Muscle layer of colon (tissue), 2 donors: ENCODE measurements around the gene CLOCK.

Experiments
- H3K27ac ChIP-seq: one replicate; pipeline ENCODE4 v1.7.0; 2013; ENCODE audit warnings: low read depth, mild to moderate bottlenecking, low read length, moderate library complexity
- H3K27me3 ChIP-seq, 2 donors: one replicate each; pipeline ENCODE4 v1.7.0; 2013; ENCODE audit warnings: low read length in 2 of 2, mild to moderate bottlenecking in 2 of 2; ENCODE audit not compliant: insufficient read depth in 2 of 2, control insufficient read depth in 1 of 2
- H3K36me3 ChIP-seq: one replicate; pipeline ENCODE4 v1.7.0; 2013; ENCODE audit warnings: mild to moderate bottlenecking, low read length; ENCODE audit not compliant: insufficient read depth
- H3K4me1 ChIP-seq: one replicate; pipeline ENCODE4 v1.7.0; 2013; ENCODE audit warnings: mild to moderate bottlenecking, low read length; ENCODE audit not compliant: insufficient read depth
- H3K4me3 ChIP-seq, 2 donors: one replicate each; pipeline ENCODE4 v1.7.0; 2013; ENCODE audit warnings: low read length in 2 of 2, low read depth in 1 of 2, mild to moderate bottlenecking in 1 of 2, moderate library complexity in 1 of 2
- H3K9ac ChIP-seq: one replicate; pipeline ENCODE4 v1.7.0; 2013; ENCODE audit warnings: low read length
- H3K9me3 ChIP-seq: one replicate; pipeline ENCODE4 v1.7.0; 2013; ENCODE audit warnings: mild to moderate bottlenecking, low read length
- donor health status: abdominal sarcoma.
- donor health status: Adenocarcinoma of cecum.

The CLOCK gene

DNA sequence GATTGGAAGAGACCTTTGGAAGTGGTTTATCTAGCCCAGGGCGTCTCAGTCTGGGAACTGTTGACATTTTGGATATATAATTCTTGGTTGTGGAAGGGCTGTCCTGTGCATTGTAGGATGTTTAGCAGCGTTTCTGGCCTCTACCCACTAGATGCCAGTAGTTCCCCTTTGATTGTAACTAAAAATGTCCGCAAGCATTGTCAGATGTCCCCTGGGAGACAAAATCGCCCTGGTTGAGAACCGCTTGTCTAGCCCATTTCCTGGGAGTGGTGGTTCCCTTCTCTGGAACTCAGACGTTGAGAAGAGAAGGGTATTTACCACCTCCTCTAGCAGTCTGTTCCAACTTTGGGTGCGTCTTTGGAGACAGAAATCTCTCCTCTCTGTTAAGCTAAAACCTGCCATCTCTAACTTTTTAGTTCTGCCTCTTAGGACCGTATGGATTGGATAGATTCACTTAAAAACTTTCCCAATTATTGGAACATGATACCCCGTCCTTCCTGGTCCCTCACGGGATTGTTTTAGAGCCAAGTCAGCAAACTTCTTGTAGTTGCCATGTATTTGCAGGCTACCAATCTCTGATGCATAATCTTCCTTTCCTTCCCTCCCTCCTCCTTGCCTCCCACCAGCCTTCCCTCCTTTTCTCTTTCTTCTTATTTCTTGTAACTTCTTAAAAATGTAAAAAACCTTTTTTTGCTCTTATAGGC is 137.1 kb downstream of the CLOCK start:
- H3K9ac ChIP-seq, result no peak overlapping the region
- no peaks in the 10 kb centered on the region for H3K9me3 ChIP-seq
- H3K4me3 ChIP-seq, result no peak overlapping the region
- H3K27me3 ChIP-seq, result no peaks in the 10 kb centered on the region
- no peak overlapping the region for H3K27ac ChIP-seq
- H3K4me1 ChIP-seq, result peaks cover 17% of the 10 kb centered on the region
- peaks cover 24% of the 10 kb centered on the region for H3K36me3 ChIP-seq

DNA sequence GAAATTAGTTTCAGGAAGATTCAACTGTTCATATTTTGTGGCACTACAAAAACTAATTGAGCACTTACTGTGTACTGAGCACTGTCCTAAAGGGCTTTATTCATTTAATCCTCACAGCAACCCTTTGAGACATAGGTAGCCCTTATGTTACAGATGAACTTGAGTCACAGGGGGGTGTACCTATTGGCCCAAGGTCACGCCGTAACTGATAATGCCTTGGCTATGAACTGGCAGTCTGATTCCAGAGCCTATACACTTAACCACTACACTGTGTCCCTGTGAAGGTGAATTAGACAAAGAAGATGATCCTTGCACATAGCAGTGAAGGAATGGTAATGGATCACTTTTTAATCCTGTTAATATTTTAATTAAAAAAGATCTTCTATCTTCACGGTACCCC is 138.9 kb downstream of the CLOCK start:
- H3K4me3 ChIP-seq, result no peak overlapping the region
- H3K36me3 ChIP-seq, result peaks cover 30% of the 10 kb centered on the region
- H3K9ac ChIP-seq, result no peak overlapping the region
- peaks cover 17% of the 10 kb centered on the region for H3K4me1 ChIP-seq
- H3K27me3 ChIP-seq, result no peaks in the 10 kb centered on the region
- no peak overlapping the region for H3K27ac ChIP-seq
- H3K9me3 ChIP-seq, result no peaks in the 10 kb centered on the region

DNA sequence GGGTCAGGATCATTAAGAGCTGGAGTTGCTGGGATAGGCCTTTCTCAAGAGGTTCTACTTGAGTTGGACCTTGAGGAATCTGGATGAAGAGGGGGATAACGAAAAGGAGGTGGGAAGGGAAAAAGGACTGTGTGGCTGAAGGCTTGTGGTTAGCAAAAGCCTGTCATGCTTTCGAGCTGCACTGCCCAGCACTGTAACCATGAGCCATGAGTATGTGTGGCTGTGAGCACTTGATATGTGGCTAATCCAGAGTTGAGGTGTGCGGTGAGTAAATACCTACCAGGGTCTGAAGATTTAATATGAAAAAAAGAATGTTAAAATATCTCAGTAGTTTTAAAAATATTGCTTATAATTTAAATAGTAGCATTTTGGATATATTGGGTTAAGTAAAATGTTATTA is 139.6 kb downstream of the CLOCK start:
- Histone ChIP-seq H3K9ac (no peak overlapping the region), H3K27ac (no peak overlapping the region), H3K36me3 (peaks cover 30% of the 10 kb centered on the region), H3K4me3 (no peak overlapping the region), H3K9me3 (no peaks in the 10 kb centered on the region), H3K27me3 (no peaks in the 10 kb centered on the region), H3K4me1 (peaks cover 17% of the 10 kb centered on the region)

DNA sequence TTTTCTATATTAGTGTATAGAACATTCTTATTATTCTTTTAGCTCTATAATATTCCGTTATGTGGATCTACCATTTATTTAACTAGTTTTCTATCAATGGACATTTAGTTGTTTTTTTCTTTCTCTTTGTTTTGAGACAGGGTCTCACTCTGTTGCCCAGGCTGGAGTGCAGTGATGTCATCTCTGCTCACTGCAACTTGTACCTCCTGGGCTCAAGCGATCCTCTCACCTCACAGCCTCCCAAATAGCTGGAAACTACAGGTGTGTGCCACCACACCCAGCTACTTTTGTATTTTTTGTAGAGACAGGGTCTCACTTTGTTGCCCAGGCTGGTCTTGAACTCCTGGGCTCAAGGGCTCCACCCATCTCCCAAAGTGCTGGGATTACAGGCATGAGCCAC is 140.2 kb downstream of the CLOCK start:
- H3K9me3 ChIP-seq, result no peaks in the 10 kb centered on the region
- H3K27me3 ChIP-seq, result no peaks in the 10 kb centered on the region
- H3K9ac ChIP-seq, result no peak overlapping the region
- no peak overlapping the region for H3K27ac ChIP-seq
- H3K4me1 ChIP-seq, result peaks cover 17% of the 10 kb centered on the region
- peaks cover 24% of the 10 kb centered on the region for H3K36me3 ChIP-seq
- no peak overlapping the region for H3K4me3 ChIP-seq

DNA sequence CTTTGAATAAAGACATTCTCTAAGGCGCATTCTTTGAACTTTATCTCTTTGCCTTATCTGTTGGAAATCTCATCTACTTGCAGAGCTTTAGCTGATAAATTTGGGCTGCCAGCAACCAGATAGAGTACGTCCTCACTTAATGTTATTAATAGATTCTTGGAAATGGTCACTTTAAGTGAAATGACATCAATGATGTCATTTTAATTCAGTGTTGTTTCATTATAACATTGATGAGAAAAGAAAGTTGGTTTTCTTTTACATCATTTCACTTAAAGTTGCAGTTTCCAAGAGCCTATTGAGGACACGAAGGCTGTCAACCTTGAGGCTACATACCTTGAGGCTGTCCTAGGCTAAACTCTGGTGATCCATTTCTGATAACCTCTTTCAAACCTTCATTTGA is 141.6 kb downstream of the CLOCK start:
- Histone ChIP-seq H3K9me3 (no peaks in the 10 kb centered on the region), H3K27ac (no peak overlapping the region), H3K27me3 (no peaks in the 10 kb centered on the region), H3K36me3 (peaks cover 19% of the 10 kb centered on the region), H3K9ac (no peak overlapping the region), H3K4me1 (peaks cover 11% of the 10 kb centered on the region), H3K4me3 (no peak overlapping the region)

DNA sequence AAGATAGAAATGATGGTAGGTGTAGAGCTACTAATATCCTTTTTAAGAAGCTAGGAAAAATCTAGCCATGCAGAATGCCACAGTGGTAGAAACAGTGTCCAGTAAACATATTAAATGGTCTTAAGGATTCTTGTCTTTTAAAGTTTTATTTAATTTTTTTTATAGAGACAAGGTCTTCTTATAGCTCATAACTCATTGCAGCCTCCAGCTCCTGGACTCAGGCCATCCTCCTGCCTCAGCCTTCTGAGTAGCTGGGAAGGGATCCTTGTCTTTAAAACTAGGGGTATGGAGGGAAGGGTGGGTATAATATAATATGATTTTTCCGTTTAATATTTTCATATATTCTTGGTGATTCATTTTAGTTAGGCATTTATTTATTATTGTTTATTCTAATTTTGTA is 147.1 kb downstream of the CLOCK start:
- Histone ChIP-seq H3K4me3 (no peak overlapping the region), H3K9ac (no peak overlapping the region), H3K4me1 (peaks cover 32% of the 10 kb centered on the region), H3K27me3 (no peaks in the 10 kb centered on the region), H3K9me3 (no peaks in the 10 kb centered on the region), H3K36me3 (peaks cover 6% of the 10 kb centered on the region), H3K27ac (no peak overlapping the region)

DNA sequence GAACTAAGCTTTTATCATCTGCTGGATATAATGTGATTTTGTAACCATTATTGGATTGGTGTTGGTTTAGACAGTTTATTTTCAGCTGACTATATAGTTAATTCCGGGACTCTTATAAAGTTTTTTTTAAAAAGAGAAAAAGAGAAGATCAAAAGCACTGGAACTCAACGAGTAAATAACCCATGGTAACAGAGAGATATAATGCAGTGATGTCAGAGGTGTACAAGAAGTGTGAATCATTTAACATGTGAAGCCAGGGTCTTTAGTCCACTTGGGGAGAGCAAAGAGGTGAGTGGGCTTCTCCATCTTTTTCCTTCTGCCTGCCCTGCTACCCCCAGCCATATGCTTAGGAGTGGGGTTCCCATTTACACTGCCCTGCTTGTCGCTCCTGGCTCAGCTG is 147.7 kb downstream of the CLOCK start:
- Histone ChIP-seq H3K27me3 (no peaks in the 10 kb centered on the region), H3K4me3 (no peak overlapping the region), H3K9ac (no peak overlapping the region), H3K4me1 (peaks cover 32% of the 10 kb centered on the region), H3K9me3 (no peaks in the 10 kb centered on the region), H3K36me3 (peaks cover 5% of the 10 kb centered on the region), H3K27ac (peak overlapping the region; percentile 99)

DNA sequence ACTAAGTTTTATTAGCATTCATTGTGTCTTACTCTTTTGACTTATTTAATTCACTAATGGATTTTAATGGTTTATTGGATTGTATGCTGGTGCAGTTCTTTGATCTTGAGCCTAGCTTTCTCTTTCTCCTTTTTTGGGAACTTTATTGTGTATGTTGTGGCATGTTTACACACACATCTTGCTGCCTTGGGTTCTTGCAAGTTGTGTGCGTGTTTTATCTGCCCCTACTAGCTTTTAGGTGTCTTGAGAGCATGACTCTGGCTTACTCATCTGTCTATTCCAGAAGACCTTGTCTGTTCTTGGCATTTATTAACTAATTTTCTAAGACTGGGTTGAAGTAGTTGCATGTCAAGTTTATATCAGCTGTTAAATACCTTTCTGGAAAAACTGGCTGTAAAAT is 148.2 kb downstream of the CLOCK start:
- Histone ChIP-seq H3K9ac (peak overlapping the region; percentile 84), H3K27ac (peak overlapping the region; percentile 99), H3K4me3 (peak overlapping the region in 1 of 2 donors; percentile 81), H3K27me3 (no peaks in the 10 kb centered on the region), H3K9me3 (no peaks in the 10 kb centered on the region), H3K4me1 (peaks cover 32% of the 10 kb centered on the region), H3K36me3 (peaks cover under 1% of the 10 kb centered on the region)

DNA sequence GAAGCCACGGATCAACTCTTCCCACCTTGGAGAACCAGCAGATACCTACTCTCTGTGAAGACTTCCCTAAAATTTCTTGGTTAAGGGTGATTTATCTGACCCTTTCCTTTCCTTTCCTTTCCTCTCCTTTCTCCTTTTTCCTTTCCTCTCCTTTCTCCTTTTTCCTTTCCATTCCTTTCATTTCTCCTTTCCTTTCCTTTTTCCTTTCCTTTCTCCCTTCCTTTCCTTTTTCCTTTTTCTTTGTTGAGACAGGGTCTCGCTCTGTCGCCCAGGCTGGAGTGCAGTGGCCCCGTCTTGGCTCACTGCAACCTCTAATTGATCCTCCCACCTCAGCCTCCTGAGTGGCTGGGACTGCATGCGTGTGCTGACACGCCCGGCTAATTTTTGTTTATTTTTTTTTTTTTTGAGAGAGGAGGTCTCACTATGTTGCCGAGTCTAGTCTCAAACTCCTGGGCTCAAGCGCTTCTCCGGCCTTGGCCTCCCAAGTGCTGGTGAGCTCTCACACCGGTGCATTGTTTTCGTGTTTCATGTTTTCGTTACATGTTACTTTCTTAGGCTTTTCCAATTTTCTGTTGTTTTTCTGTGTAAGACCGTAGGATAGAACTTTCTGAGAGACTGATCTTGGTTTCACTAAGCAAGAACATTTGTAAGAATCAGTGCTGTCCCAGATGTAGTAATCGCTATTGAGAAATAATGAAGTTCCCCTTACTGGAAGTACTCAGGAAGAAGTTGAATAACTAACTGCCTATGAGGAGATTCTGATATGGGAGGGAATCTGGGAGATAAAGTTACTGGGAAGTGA is 149.0 kb downstream of the CLOCK start:
- Histone ChIP-seq H3K9ac (peak overlapping the region; percentile 84), H3K36me3 (no peaks in the 10 kb centered on the region), H3K4me3 (peak overlapping the region; percentile 22 to 81), H3K4me1 (peaks cover 32% of the 10 kb centered on the region), H3K27me3 (no peaks in the 10 kb centered on the region), H3K27ac (peak overlapping the region; percentile 99), H3K9me3 (no peaks in the 10 kb centered on the region)

DNA sequence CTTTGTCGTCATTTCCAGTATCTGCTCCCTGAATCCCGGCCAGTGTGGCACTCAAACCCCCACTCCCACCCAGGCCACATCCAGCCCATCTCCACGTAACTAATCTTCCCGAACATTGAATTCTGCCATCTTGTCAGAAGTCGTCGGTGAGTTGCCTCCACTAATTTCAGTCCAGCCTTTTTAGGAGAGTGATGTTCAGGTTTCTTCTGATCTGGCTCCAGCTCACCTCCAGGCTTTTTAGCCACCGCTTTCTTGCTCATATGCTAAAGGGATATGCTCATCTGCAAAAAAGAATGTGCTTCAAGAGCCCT is 149.6 kb downstream of the CLOCK start:
- Histone ChIP-seq H3K36me3 (no peaks in the 10 kb centered on the region), H3K9me3 (no peaks in the 10 kb centered on the region), H3K4me3 (peak overlapping the region; percentile 81 to 97), H3K9ac (peak overlapping the region; percentile 84), H3K27me3 (no peaks in the 10 kb centered on the region), H3K4me1 (peaks cover 32% of the 10 kb centered on the region), H3K27ac (peak overlapping the region; percentile 99)

DNA sequence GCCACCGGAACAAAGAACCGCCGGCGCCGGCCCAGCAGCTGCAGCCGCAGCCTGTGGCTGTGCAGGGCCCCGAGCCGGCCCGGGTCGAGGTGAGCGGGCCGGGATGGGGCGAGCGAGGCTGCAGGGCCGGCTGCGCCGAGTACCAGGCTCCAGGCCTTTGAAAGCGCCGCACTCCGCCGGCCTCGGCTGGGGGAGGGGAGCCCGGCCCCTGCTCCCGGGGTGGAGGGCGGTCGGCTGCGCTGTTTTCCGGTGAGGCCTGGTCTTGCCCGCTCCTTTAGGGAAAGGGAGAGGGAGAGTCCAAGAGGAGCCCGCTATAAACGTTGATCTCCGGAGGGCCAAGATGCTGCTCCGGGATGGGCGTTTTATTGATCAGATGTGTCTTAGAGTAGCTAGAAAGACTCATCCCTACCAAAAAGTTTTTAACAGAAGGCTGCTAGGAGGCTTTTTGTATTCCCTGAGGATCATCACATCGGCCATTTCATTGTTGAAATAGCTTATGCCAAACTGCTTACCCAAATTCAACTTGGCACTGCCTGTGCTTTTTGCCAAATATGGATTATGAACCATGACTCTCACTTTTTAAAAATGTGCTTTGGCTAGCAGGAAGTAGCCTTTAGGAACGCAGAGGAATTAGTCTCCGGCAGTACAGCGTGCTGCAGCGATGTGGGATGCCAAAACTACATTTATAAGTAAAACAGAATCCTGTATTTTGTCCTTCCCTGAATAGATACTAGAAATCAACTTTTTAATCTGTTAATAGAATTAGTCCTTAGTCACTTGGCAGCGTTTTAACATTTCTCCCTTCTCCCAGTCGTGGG is 150.2 kb downstream of the CLOCK start:
- Histone ChIP-seq H3K27ac (peak overlapping the region; percentile 99), H3K4me1 (peaks cover 32% of the 10 kb centered on the region)

More for the DNA sequence above, 150.2 kb downstream of the CLOCK start:
- H3K9me3 ChIP-seq, result no peaks in the 10 kb centered on the region
- H3K9ac ChIP-seq, result peak overlapping the region; percentile 84
- peak overlapping the region; percentile 81 to 97 for H3K4me3 ChIP-seq
- no peaks in the 10 kb centered on the region for H3K36me3 ChIP-seq
- H3K27me3 ChIP-seq, result no peaks in the 10 kb centered on the region
